Right lobe of liver (tissue), 4 donors: ENCODE measurements around the gene LRRC32.

Source experiments
- CTCF ChIP-seq, 4 donors: fragments of 200-600 bp in 3 of 4; fragments of 450-650 bp in 1 of 4; IDR thresholded peaks; one replicate each; pipeline versions ENCODE4 v1.5.1 to v1.8.0; 2016 to 2022; ENCODE audit warnings: antibody characterized with exemption in 4 of 4, mild to moderate bottlenecking in 2 of 4
- POLR2A ChIP-seq: fragments of 450-650 bp; IDR thresholded peaks from one replicate; pipeline ENCODE4 v1.6.1; 2017; ENCODE audit warnings: antibody characterized with exemption, mild to moderate bottlenecking
- donor health status: DM: no; HTN: no; CAD: no.
- donor health status: DM: no; HTN: no; CAD: no.
- donor health status: DM: no; HTN: yes; CAD: no.

- TF ChIP-seq CTCF (IDR thresholded peaks at IDR 0.05): no peak
- TF ChIP-seq POLR2A: no peak
Observed at GRCh38 chr11:76613901-76614300, 56.6 kb downstream of the LRRC32 start.
